NT2/D1 (cell line): ENCODE measurements around the gene SYDE2.
"Not testable (repeated sequence)": the region's sequence is repeated elsewhere in the genome, so short reads cannot be mapped to it uniquely, and the experiment has no call there.

Experiments
- DNase-seq: peaks from one replicate; pipeline ENCODE4 v3.0.0-alpha.2; 2011; ENCODE audit warnings: low read depth, low spot score
- H3K27me3 ChIP-seq: 2 replicates; pipeline ENCODE4 v1.6.0; 2011; ENCODE audit warnings: mild to moderate bottlenecking; ENCODE audit not compliant: insufficient read length, insufficient read depth
- H3K36me3 ChIP-seq: 2 replicates; pipeline ENCODE4 v1.6.1; 2011; ENCODE audit warnings: mild to moderate bottlenecking, low read length, mixed read lengths; ENCODE audit not compliant: insufficient read depth, insufficient read length
- H3K4me1 ChIP-seq: 2 replicates; pipeline ENCODE4 v1.5.1; 2011; ENCODE audit not compliant: insufficient read depth, insufficient read length
- H3K4me3 ChIP-seq: 2 replicates; pipeline ENCODE4 v1.5.1; 2011; ENCODE audit warnings: low read depth; ENCODE audit not compliant: insufficient read length
- H3K9ac ChIP-seq: 2 replicates; pipeline ENCODE4 v1.6.0; 2011; ENCODE audit warnings: low read depth; ENCODE audit not compliant: insufficient read length
- H3K9me3 ChIP-seq: 2 replicates; pipeline ENCODE4 v1.5.1; 2011; ENCODE audit warnings: mild to moderate bottlenecking, low read length; ENCODE audit not compliant: insufficient read depth
- SUZ12 ChIP-seq: IDR thresholded peaks from 2 replicates; pipeline ENCODE4 v1.6.1; 2011; ENCODE audit not compliant: insufficient read length, insufficient read depth; ENCODE audit errors: extremely low read depth
- YY1 ChIP-seq: IDR thresholded peaks from 2 replicates; pipeline ENCODE4 v1.6.1; 2011; ENCODE audit not compliant: insufficient read length, insufficient read depth
- ZNF274 ChIP-seq: IDR thresholded peaks from 2 replicates; pipeline ENCODE4 v1.6.1; 2011; ENCODE audit warnings: mild to moderate bottlenecking, low read depth, low read length

SYDE2 gene

GRCh38 chr1:85202864-85203255 lies 2.0 kb upstream of the SYDE2 start:
- H3K4me3 ChIP-seq = no peak overlapping the region
- DNase-seq = no peak
- no peaks in the 10 kb centered on the region for H3K4me1 ChIP-seq
- H3K9me3 ChIP-seq = no peaks in the 10 kb centered on the region
- H3K36me3 ChIP-seq = peaks cover 9% of the 10 kb centered on the region
- TF ChIP-seq SUZ12 (no peak), ZNF274 (no peak), YY1 (no peak)
- H3K27me3 ChIP-seq = no peaks in the 10 kb centered on the region
- H3K9ac ChIP-seq = no peak overlapping the region

DNA sequence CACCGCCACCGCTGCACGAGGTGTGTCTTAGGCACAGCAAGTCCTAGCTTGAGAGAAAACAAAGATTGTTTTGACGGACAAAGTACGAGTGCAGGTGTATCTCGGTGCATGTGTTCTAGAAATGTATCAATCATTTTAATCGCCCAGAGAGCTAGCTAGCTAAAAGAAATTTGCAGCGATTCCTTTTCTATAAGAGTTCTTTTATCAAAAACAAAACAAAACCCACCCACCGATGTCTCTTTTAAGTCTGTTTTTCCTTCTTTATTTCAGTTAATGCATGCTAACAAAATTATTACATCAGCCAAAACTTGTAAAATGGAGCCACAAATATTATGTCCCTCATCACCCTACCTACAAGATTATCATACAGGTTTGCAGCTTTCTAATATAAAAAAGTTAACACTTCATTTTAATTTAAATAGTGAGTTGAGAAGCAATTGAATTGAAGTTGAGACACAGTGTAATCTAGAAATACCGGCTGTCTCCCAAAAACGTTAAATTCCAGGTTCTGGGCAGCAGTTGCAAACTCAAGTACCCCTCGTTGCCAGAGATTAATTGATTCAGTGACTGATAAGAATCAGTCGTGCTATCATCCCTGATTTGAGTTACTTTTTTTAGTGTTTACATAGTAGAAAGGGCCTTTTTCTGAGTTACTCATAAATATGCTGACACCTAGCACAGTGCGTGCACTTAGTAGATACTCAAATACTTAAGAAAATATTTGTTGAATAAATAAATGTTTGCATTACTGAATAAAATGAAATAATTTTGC lies 1.5 kb upstream of the SYDE2 start:
- peak overlapping the region; percentile 95 for H3K4me3 ChIP-seq
- TF ChIP-seq ZNF274 = no peak
- TF ChIP-seq YY1 = no peak
- TF ChIP-seq SUZ12 = no peak
- H3K27me3 ChIP-seq = no peaks in the 10 kb centered on the region
- no peaks in the 10 kb centered on the region for H3K4me1 ChIP-seq
- peak overlapping the region; percentile 93 for H3K9ac ChIP-seq
- no peak for DNase-seq
- H3K9me3 ChIP-seq = no peaks in the 10 kb centered on the region
- peaks cover 10% of the 10 kb centered on the region for H3K36me3 ChIP-seq

GRCh38 chr1:85201340-85202091 lies 700 bp upstream of the SYDE2 start:
- H3K4me3 ChIP-seq = peak overlapping the region; percentile 95
- peak; percentile 84 for DNase-seq
- peaks cover 10% of the 10 kb centered on the region for H3K36me3 ChIP-seq
- no peak for TF ChIP-seq YY1
- TF ChIP-seq SUZ12 = no peak
- H3K9ac ChIP-seq = peak overlapping the region; percentile 93
- no peaks in the 10 kb centered on the region for H3K4me1 ChIP-seq
- H3K27me3 ChIP-seq = no peaks in the 10 kb centered on the region
- H3K9me3 ChIP-seq = no peaks in the 10 kb centered on the region

GRCh38 chr1:85199667-85200462 lies 951 bp downstream of the SYDE2 start:
- TF ChIP-seq SUZ12 (no peak), ZNF274 (no peak)
- Histone ChIP-seq H3K9me3 (no peaks in the 10 kb centered on the region), H3K4me3 (peak overlapping the region; percentile 95), H3K36me3 (peaks cover 10% of the 10 kb centered on the region), H3K27me3 (no peaks in the 10 kb centered on the region), H3K9ac (peak overlapping the region; percentile 93), H3K4me1 (no peaks in the 10 kb centered on the region)
- DNase-seq = peak; percentile 5

- Histone ChIP-seq H3K9me3 (no peaks in the 10 kb centered on the region), H3K27me3 (no peaks in the 10 kb centered on the region), H3K9ac (no peak overlapping the region), H3K4me1 (no peaks in the 10 kb centered on the region), H3K36me3 (peaks cover 10% of the 10 kb centered on the region), H3K4me3 (no peak overlapping the region)
- DNase-seq = no peak
- no peak for TF ChIP-seq YY1
- no peak for TF ChIP-seq ZNF274
- no peak for TF ChIP-seq SUZ12
These were observed 2.0 kb downstream of the SYDE2 start for GRCh38 chr1:85198864-85199263.

- TF ChIP-seq ZNF274 (no peak), SUZ12 (no peak), YY1 (no peak)
- H3K36me3 ChIP-seq = peaks cover 10% of the 10 kb centered on the region
- H3K4me3 ChIP-seq = no peak overlapping the region
- H3K9ac ChIP-seq = no peak overlapping the region
- DNase-seq = no peak
- H3K4me1 ChIP-seq = no peaks in the 10 kb centered on the region
- H3K9me3 ChIP-seq = no peaks in the 10 kb centered on the region
- no peaks in the 10 kb centered on the region for H3K27me3 ChIP-seq
These were observed 4.5 kb downstream of the SYDE2 start for GRCh38 chr1:85196358-85196757.

GRCh38 chr1:85195703-85196102 lies 5.1 kb downstream of the SYDE2 start:
- H3K4me3 ChIP-seq = no peak overlapping the region
- no peaks in the 10 kb centered on the region for H3K9me3 ChIP-seq
- no peak overlapping the region for H3K9ac ChIP-seq
- TF ChIP-seq ZNF274 (no peak), SUZ12 (no peak), YY1 (no peak)
- no peaks in the 10 kb centered on the region for H3K4me1 ChIP-seq
- no peaks in the 10 kb centered on the region for H3K27me3 ChIP-seq
- peaks cover 11% of the 10 kb centered on the region for H3K36me3 ChIP-seq
- no peak for DNase-seq

- not testable (repeated sequence) for H3K9ac ChIP-seq, H3K9me3 ChIP-seq, H3K27me3 ChIP-seq, H3K4me3 ChIP-seq, H3K4me1 ChIP-seq, DNase-seq
- peaks cover 29% of the 10 kb centered on the region for H3K36me3 ChIP-seq
These were observed 8.7 kb downstream of the SYDE2 start for GRCh38 chr1:85192129-85192528.
